Neural cell (in vitro differentiated cells): ENCODE data around the gene TBX20.

ENCODE experiments used
- EP300 ChIP-seq: fragments of 450-650 bp; conservative IDR thresholded peaks from 2 replicates; pipeline ENCODE4 v1.6.1; 2014; ENCODE audit warnings: antibody characterized with exemption, mild to moderate bottlenecking, moderate library complexity; ENCODE audit not compliant: poor library complexity, severe bottlenecking
- EZH2 ChIP-seq: fragments of 200-600, 300-800 bp; shearing (Covaris generic), sonication (generic); IDR thresholded peaks from 2 replicates; pipeline ENCODE4 v1.6.1; 2014; ENCODE audit warnings: antibody characterized with exemption, low read length, borderline replicate concordance, mild to moderate bottlenecking; ENCODE audit not compliant: insufficient read depth, poor library complexity, severe bottlenecking
- POLR2AphosphoS5 ChIP-seq: IDR thresholded peaks from 2 replicates; pipeline ENCODE4 v1.6.1; 2012
- RAD21 ChIP-seq: fragments of 450-650 bp; conservative IDR thresholded peaks from 2 replicates; pipeline ENCODE4 v1.6.1; 2014; ENCODE audit warnings: antibody characterized with exemption, mild to moderate bottlenecking, moderate library complexity
- SMC3 ChIP-seq: fragments of 450-650 bp; conservative IDR thresholded peaks from 2 replicates; pipeline ENCODE4 v1.6.1; 2014; ENCODE audit warnings: antibody characterized with exemption, mild to moderate bottlenecking, moderate library complexity; ENCODE audit not compliant: poor library complexity
- TAF1 ChIP-seq: IDR thresholded peaks from 2 replicates; pipeline ENCODE4 v1.6.1; 2012; ENCODE audit warnings: low read depth
- TF ChIP-seq, protein P1 (sequence below): fragments of 450-650 bp; IDR thresholded peaks from 2 replicates; pipeline ENCODE4 v1.5.1; 2014; ENCODE audit warnings: antibody characterized with exemption, mild to moderate bottlenecking, moderate library complexity; ENCODE audit not compliant: poor library complexity, severe bottlenecking
- TF ChIP-seq, protein P2 (sequence below): IDR thresholded peaks from 2 replicates; pipeline ENCODE4 v1.6.1; 2012; ENCODE audit warnings: borderline replicate concordance

DNA sequence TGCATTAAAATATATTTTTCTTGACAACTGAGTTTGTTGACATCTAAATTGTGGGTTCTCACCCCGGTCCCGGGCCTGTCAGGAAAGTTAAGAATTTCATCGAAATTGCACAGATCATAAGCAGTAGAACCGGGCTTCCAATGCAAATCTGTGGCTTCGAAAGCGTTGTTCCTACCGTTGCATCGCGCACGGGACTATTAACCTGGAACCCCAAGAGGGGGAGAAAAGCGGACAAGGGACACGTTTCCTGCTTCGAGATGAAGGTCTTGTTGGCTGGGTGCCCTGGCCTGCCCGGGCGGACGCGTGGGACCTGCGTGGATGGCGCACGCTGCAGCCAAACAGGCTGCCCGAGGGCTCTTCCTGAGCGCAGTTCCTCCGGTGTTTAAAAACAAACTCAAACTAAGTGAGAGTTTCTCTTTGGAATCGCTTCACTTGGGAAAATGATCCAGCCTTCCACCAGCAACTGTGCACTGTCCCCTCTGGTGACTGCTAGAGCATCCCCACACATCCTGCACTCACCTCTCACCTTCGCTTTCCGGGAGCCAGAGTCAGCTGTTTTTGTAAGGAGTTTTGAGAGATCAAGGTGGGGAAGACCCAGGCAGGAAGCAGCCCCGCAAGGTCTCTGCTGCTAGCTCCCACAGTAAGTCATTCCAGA is 5.1 kb upstream of the TBX20 start:
- TF ChIP-seq, protein P1, sequence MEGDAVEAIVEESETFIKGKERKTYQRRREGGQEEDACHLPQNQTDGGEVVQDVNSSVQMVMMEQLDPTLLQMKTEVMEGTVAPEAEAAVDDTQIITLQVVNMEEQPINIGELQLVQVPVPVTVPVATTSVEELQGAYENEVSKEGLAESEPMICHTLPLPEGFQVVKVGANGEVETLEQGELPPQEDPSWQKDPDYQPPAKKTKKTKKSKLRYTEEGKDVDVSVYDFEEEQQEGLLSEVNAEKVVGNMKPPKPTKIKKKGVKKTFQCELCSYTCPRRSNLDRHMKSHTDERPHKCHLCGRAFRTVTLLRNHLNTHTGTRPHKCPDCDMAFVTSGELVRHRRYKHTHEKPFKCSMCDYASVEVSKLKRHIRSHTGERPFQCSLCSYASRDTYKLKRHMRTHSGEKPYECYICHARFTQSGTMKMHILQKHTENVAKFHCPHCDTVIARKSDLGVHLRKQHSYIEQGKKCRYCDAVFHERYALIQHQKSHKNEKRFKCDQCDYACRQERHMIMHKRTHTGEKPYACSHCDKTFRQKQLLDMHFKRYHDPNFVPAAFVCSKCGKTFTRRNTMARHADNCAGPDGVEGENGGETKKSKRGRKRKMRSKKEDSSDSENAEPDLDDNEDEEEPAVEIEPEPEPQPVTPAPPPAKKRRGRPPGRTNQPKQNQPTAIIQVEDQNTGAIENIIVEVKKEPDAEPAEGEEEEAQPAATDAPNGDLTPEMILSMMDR: no peak
- TF ChIP-seq EP300 (no peak), RAD21 (no peak), POLR2AphosphoS5 (peak; percentile 35), SMC3 (no peak), TAF1 (no peak), EZH2 (no peak)
- TF ChIP-seq, protein P2, sequence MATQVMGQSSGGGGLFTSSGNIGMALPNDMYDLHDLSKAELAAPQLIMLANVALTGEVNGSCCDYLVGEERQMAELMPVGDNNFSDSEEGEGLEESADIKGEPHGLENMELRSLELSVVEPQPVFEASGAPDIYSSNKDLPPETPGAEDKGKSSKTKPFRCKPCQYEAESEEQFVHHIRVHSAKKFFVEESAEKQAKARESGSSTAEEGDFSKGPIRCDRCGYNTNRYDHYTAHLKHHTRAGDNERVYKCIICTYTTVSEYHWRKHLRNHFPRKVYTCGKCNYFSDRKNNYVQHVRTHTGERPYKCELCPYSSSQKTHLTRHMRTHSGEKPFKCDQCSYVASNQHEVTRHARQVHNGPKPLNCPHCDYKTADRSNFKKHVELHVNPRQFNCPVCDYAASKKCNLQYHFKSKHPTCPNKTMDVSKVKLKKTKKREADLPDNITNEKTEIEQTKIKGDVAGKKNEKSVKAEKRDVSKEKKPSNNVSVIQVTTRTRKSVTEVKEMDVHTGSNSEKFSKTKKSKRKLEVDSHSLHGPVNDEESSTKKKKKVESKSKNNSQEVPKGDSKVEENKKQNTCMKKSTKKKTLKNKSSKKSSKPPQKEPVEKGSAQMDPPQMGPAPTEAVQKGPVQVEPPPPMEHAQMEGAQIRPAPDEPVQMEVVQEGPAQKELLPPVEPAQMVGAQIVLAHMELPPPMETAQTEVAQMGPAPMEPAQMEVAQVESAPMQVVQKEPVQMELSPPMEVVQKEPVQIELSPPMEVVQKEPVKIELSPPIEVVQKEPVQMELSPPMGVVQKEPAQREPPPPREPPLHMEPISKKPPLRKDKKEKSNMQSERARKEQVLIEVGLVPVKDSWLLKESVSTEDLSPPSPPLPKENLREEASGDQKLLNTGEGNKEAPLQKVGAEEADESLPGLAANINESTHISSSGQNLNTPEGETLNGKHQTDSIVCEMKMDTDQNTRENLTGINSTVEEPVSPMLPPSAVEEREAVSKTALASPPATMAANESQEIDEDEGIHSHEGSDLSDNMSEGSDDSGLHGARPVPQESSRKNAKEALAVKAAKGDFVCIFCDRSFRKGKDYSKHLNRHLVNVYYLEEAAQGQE: no peak
